Suprapubic skin (tissue), 4 donors: ENCODE results near the gene TRIM6. TPM values are rescaled to one million over a fixed set of nuclear protein-coding genes. Genes with fewer than 3 reads are reported as not detected.

Experiments
- DNase-seq, 2 donors: peaks; one replicate each; pipeline ENCODE4 v3.0.0-alpha.2; 2019; ENCODE audit warnings: low spot score in 2 of 2
- H3K27ac ChIP-seq: fragments of 200-600 bp; sonication (generic); one replicate; pipeline ENCODE4 v1.5.1; 2019
- H3K27me3 ChIP-seq: fragments of 200-600 bp; sonication (generic); one replicate; pipeline ENCODE4 v1.5.1; 2019
- H3K36me3 ChIP-seq: fragments of 200-600 bp; sonication (generic); one replicate; pipeline ENCODE4 v1.5.1; 2019
- H3K4me1 ChIP-seq: fragments of 200-600 bp; sonication (generic); one replicate; pipeline ENCODE4 v1.5.1; 2019
- H3K4me3 ChIP-seq: fragments of 200-600 bp; sonication (generic); one replicate; pipeline ENCODE4 v1.5.1; 2019; ENCODE audit warnings: mild to moderate bottlenecking
- H3K9me3 ChIP-seq: fragments of 200-600 bp; sonication (generic); one replicate; pipeline ENCODE4 v1.5.1; 2019
- EP300 ChIP-seq: sonication (generic); formaldehyde crosslinking; IDR thresholded peaks from one replicate; pipeline ENCODE4 v1.6.1; 2017; ENCODE audit warnings: antibody characterized with exemption
- POLR2A ChIP-seq, 2 donors: fragments of 450-650 bp; IDR thresholded peaks; one replicate each; pipeline ENCODE4 v1.6.1; 2017; ENCODE audit warnings: antibody characterized with exemption in 2 of 2, mild to moderate bottlenecking in 2 of 2, moderate library complexity in 2 of 2
- POLR2AphosphoS5 ChIP-seq, 3 donors: sonication (generic); formaldehyde crosslinking; IDR thresholded peaks; one replicate each; pipeline ENCODE4 v1.6.1; 2017; ENCODE audit warnings: antibody characterized with exemption in 3 of 3
- WGBS: methylation state at CpG from one replicate; pipeline ENCODE4 v1.1.5; 2018; 5-methylcytosine and 5-hydroxymethylcytosine counted together
- total RNA-seq, 4 donors: library from RNA; depleted of rRNA; stranded (reverse); fragments of >200 nt; gene quantifications; one replicate each; pipeline ENCODE4 v1.1.0, GENCODE V29; 2016
- TF ChIP-seq, protein P1 (sequence below), 2 donors: fragments of 200-600 bp in 1 of 2; fragments of 450-650 bp in 1 of 2; sonication (generic) in 1 of 2; IDR thresholded peaks; one replicate each; pipeline ENCODE4 v1.5.1; 2016 to 2019; ENCODE audit warnings: antibody characterized with exemption in 2 of 2, mild to moderate bottlenecking in 1 of 2, moderate library complexity in 1 of 2

TRIM6 gene
- total RNA-seq, 4 donors from 2014 or later, result 0.72 to 4.8 (median 1.9) TPM

GRCh38 chr11:5625281-5625680 lies 28.8 kb downstream of the TRIM6 start:
- H3K4me3 ChIP-seq, result peak overlapping the region; percentile 61
- TF ChIP-seq, protein P1, sequence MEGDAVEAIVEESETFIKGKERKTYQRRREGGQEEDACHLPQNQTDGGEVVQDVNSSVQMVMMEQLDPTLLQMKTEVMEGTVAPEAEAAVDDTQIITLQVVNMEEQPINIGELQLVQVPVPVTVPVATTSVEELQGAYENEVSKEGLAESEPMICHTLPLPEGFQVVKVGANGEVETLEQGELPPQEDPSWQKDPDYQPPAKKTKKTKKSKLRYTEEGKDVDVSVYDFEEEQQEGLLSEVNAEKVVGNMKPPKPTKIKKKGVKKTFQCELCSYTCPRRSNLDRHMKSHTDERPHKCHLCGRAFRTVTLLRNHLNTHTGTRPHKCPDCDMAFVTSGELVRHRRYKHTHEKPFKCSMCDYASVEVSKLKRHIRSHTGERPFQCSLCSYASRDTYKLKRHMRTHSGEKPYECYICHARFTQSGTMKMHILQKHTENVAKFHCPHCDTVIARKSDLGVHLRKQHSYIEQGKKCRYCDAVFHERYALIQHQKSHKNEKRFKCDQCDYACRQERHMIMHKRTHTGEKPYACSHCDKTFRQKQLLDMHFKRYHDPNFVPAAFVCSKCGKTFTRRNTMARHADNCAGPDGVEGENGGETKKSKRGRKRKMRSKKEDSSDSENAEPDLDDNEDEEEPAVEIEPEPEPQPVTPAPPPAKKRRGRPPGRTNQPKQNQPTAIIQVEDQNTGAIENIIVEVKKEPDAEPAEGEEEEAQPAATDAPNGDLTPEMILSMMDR (IDR thresholded peaks at IDR 0.05), result no peak
- TF ChIP-seq POLR2AphosphoS5 (IDR thresholded peaks at IDR 0.05) (no peak), POLR2A (IDR thresholded peaks at IDR 0.05) (no peak), EP300 (no peak)
- 7% methylated on average over 4 of the region's 4 CpGs for WGBS
- no peaks in the 10 kb centered on the region for H3K36me3 ChIP-seq
- H3K27me3 ChIP-seq, result no peaks in the 10 kb centered on the region
- DNase-seq, result no peak
- H3K4me1 ChIP-seq, result peaks cover 39% of the 10 kb centered on the region
- H3K9me3 ChIP-seq, result no peaks in the 10 kb centered on the region
- peak overlapping the region; percentile 75 for H3K27ac ChIP-seq

GRCh38 chr11:5626196-5626595 lies 29.8 kb downstream of the TRIM6 start:
- no peak overlapping the region for H3K27ac ChIP-seq
- H3K4me3 ChIP-seq, result no peak overlapping the region
- TF ChIP-seq, protein P1 (IDR thresholded peaks at IDR 0.05), result no peak
- TF ChIP-seq POLR2AphosphoS5 (IDR thresholded peaks at IDR 0.05), result no peak
- TF ChIP-seq EP300, result no peak
- no peak for TF ChIP-seq POLR2A (IDR thresholded peaks at IDR 0.05)
- no peaks in the 10 kb centered on the region for H3K36me3 ChIP-seq
- no peaks in the 10 kb centered on the region for H3K27me3 ChIP-seq
- no peaks in the 10 kb centered on the region for H3K9me3 ChIP-seq
- no peak for DNase-seq
- peaks cover 30% of the 10 kb centered on the region for H3K4me1 ChIP-seq
- 77% methylated on average over 5 of the region's 5 CpGs for WGBS

GRCh38 chr11:5631417-5631816 lies 35.0 kb downstream of the TRIM6 start:
- Histone ChIP-seq H3K9me3 (no peaks in the 10 kb centered on the region), H3K36me3 (peaks cover 16% of the 10 kb centered on the region), H3K27ac (no peak overlapping the region), H3K4me3 (no peak overlapping the region), H3K4me1 (no peaks in the 10 kb centered on the region), H3K27me3 (no peaks in the 10 kb centered on the region)
- no peak for DNase-seq
- 82% methylated on average over 2 of the region's 2 CpGs for WGBS
- TF ChIP-seq, protein P1 (IDR thresholded peaks at IDR 0.05), result no peak
- TF ChIP-seq EP300 (no peak), POLR2AphosphoS5 (IDR thresholded peaks at IDR 0.05) (no peak), POLR2A (IDR thresholded peaks at IDR 0.05) (no peak)

GRCh38 chr11:5631969-5632635 lies 35.7 kb downstream of the TRIM6 start:
- Histone ChIP-seq H3K4me1 (no peaks in the 10 kb centered on the region), H3K9me3 (no peaks in the 10 kb centered on the region), H3K4me3 (no peak overlapping the region), H3K36me3 (peaks cover 19% of the 10 kb centered on the region), H3K27ac (no peak overlapping the region), H3K27me3 (no peaks in the 10 kb centered on the region)
- DNase-seq, result no peak
- WGBS, result 87% methylated on average over 5 of the region's 5 CpGs
- TF ChIP-seq POLR2AphosphoS5 (IDR thresholded peaks at IDR 0.05) (no peak), POLR2A (IDR thresholded peaks at IDR 0.05) (no peak), EP300 (no peak)
- TF ChIP-seq, protein P1 (IDR thresholded peaks at IDR 0.05), result no peak

DNA sequence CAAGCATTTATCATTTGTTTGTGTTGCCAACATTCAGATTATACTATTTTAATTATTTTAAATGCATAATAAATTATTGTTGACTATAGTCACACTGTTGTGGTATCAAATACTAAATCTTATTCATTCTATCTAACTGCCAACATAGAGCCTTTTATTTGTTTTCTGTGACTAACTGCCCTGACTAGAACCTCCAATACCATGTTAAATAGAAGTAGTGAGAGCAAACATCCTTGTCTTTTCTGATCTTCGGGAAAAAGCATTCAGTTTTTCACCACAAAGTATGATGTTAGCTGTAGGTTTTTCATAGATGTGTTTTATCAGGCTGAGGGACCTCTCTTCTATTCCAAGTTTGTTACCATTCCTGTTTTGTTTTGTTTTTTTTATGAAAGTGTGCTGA lies 43.5 kb downstream of the TRIM6 start:
- H3K4me1 ChIP-seq, result no peaks in the 10 kb centered on the region
- H3K4me3 ChIP-seq, result no peak overlapping the region
- no peaks in the 10 kb centered on the region for H3K27me3 ChIP-seq
- WGBS, result 89% methylated on average over 1 of the region's 1 CpG
- H3K27ac ChIP-seq, result no peak overlapping the region
- TF ChIP-seq POLR2AphosphoS5 (IDR thresholded peaks at IDR 0.05) (no peak), POLR2A (IDR thresholded peaks at IDR 0.05) (no peak), EP300 (no peak)
- TF ChIP-seq, protein P1 (IDR thresholded peaks at IDR 0.05), result no peak
- peaks cover 42% of the 10 kb centered on the region for H3K36me3 ChIP-seq
- H3K9me3 ChIP-seq, result no peaks in the 10 kb centered on the region
- DNase-seq, result no peak
